AG08396 (cell line): ENCODE data around the gene SNX19.

Experiments
- DNase-seq: peaks from one replicate; pipeline ENCODE4 v3.0.0; 2012; ENCODE audit warnings: low spot score, mixed read lengths

The SNX19 gene

GRCh38 chr11:130907229-130907628 is 9.1 kb downstream of the SNX19 start:
- DNase-seq = no peak

- no peak for DNase-seq
Measured at GRCh38 chr11:130906616-130907015, 9.7 kb downstream of the SNX19 start.

- DNase-seq = no peak
Measured at GRCh38 chr11:130905512-130905911, 10.8 kb downstream of the SNX19 start.

- DNase-seq = no peak
Measured at GRCh38 chr11:130904380-130904779, 11.9 kb downstream of the SNX19 start.

- DNase-seq = no peak
Measured at GRCh38 chr11:130902380-130902779, 13.9 kb downstream of the SNX19 start.

GRCh38 chr11:130899106-130899505 is 17.2 kb downstream of the SNX19 start:
- no peak for DNase-seq

GRCh38 chr11:130897262-130898182 is 18.8 kb downstream of the SNX19 start:
- DNase-seq = peak; percentile 87

- DNase-seq = peak; percentile 47
Measured at GRCh38 chr11:130894322-130895025, 21.8 kb downstream of the SNX19 start.

GRCh38 chr11:130892861-130893260 is 23.4 kb downstream of the SNX19 start:
- DNase-seq = no peak

- DNase-seq = no peak
Measured at GRCh38 chr11:130891326-130891725, 25.0 kb downstream of the SNX19 start.

- no peak for DNase-seq
Measured at GRCh38 chr11:130890039-130890745, 26.1 kb downstream of the SNX19 start.

GRCh38 chr11:130888790-130889189 is 27.5 kb downstream of the SNX19 start:
- DNase-seq = no peak

- no peak for DNase-seq
Measured at GRCh38 chr11:130886704-130887103, 29.6 kb downstream of the SNX19 start.

GRCh38 chr11:130882138-130882551 is 34.1 kb downstream of the SNX19 start:
- DNase-seq = no peak

GRCh38 chr11:130881475-130882137 is 34.7 kb downstream of the SNX19 start:
- no peak for DNase-seq

GRCh38 chr11:130879836-130880235 is 36.4 kb downstream of the SNX19 start:
- DNase-seq = no peak

- DNase-seq = no peak
Measured at GRCh38 chr11:130876931-130877915, 39.1 kb downstream of the SNX19 start.

- no peak for DNase-seq
Measured at GRCh38 chr11:130876100-130876499, 40.2 kb downstream of the SNX19 start.

GRCh38 chr11:130874955-130875531 is 41.2 kb downstream of the SNX19 start:
- no peak for DNase-seq

- no peak for DNase-seq
Measured at GRCh38 chr11:130874396-130874795, 41.9 kb downstream of the SNX19 start.
